DOHH2 (cell line): ENCODE measurements around the gene FGGY.

ENCODE experiments used
- EZH2phosphoT487 ChIP-seq: fragments of 200-600 bp; sonication (generic); IDR thresholded peaks from 2 replicates; pipeline ENCODE4 v1.6.1; 2017; ENCODE audit warnings: borderline replicate concordance, mild to moderate bottlenecking, antibody characterized with exemption, low read length, moderate library complexity, mixed read lengths
- TF ChIP-seq, protein P1 (sequence below): fragments of 200-600 bp; sonication (generic); IDR thresholded peaks from one replicate; pipeline ENCODE4 v1.5.1; 2014; ENCODE audit warnings: antibody characterized with exemption, mild to moderate bottlenecking, low read depth, low read length; ENCODE audit not compliant: poor library complexity, severe bottlenecking

GRCh38 chr1:59687081-59687480, 390.2 kb downstream of the FGGY start:
- TF ChIP-seq, protein P1, sequence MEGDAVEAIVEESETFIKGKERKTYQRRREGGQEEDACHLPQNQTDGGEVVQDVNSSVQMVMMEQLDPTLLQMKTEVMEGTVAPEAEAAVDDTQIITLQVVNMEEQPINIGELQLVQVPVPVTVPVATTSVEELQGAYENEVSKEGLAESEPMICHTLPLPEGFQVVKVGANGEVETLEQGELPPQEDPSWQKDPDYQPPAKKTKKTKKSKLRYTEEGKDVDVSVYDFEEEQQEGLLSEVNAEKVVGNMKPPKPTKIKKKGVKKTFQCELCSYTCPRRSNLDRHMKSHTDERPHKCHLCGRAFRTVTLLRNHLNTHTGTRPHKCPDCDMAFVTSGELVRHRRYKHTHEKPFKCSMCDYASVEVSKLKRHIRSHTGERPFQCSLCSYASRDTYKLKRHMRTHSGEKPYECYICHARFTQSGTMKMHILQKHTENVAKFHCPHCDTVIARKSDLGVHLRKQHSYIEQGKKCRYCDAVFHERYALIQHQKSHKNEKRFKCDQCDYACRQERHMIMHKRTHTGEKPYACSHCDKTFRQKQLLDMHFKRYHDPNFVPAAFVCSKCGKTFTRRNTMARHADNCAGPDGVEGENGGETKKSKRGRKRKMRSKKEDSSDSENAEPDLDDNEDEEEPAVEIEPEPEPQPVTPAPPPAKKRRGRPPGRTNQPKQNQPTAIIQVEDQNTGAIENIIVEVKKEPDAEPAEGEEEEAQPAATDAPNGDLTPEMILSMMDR, result no peak
- TF ChIP-seq EZH2phosphoT487, result no peak
